ENCODE results near the gene UBP1.

UBP1 gene

GRCh38 chr3:33402936-33403335 lies 37.3 kb downstream of the UBP1 start:
- ChIA-PET POLR2A (ENCODE audit: low non-redundant PET) (no interaction called here), CTCF (no interaction called here)
- no peak for TF ChIP-seq CTCF (conservative IDR thresholded peaks at IDR 0.05; ENCODE audit: low read depth)
- no peak overlapping the region for H3K27ac ChIP-seq
- no peak for DNase-seq (ENCODE audit: low spot score)

- POLR2A ChIA-PET (ENCODE audit: low non-redundant PET), result no interaction called here
- DNase-seq (ENCODE audit: low spot score), result no peak
- CTCF ChIA-PET, result interaction anchor here (0.6 kb wide), 1 partner anchor 29 kb away, joined by 3 read pairs; no protein-coding TSS in a partner anchor
- TF ChIP-seq CTCF (conservative IDR thresholded peaks at IDR 0.05; ENCODE audit: low read depth), result no peak
- no peak overlapping the region for H3K27ac ChIP-seq
Measured at GRCh38 chr3:33401781-33402180, 38.4 kb downstream of the UBP1 start.

GRCh38 chr3:33398410-33398809 lies 41.8 kb downstream of the UBP1 start:
- H3K27ac ChIP-seq, result no peak overlapping the region
- ChIA-PET CTCF (no interaction called here), POLR2A (ENCODE audit: low non-redundant PET) (no interaction called here)
- TF ChIP-seq CTCF (conservative IDR thresholded peaks at IDR 0.05; ENCODE audit: low read depth), result no peak
- no peak for DNase-seq (ENCODE audit: low spot score)

- no peak for DNase-seq (ENCODE audit: low spot score)
- ChIA-PET POLR2A (ENCODE audit: low non-redundant PET) (no interaction called here), CTCF (no interaction called here)
- no peak for TF ChIP-seq CTCF (conservative IDR thresholded peaks at IDR 0.05; ENCODE audit: low read depth)
- no peak overlapping the region for H3K27ac ChIP-seq
Measured at GRCh38 chr3:33395900-33396299, 44.3 kb downstream of the UBP1 start.

GRCh38 chr3:33394403-33395054 lies 45.7 kb downstream of the UBP1 start:
- H3K27ac ChIP-seq, result no peak overlapping the region
- no peak for TF ChIP-seq CTCF (conservative IDR thresholded peaks at IDR 0.05; ENCODE audit: low read depth)
- no peak for DNase-seq (ENCODE audit: low spot score)
- ChIA-PET POLR2A (ENCODE audit: low non-redundant PET) (no interaction called here), CTCF (interaction anchor here (0.6 kb wide), 2 partner anchors 36 to 399 kb away, joined by 5 to 6 read pairs; no protein-coding TSS in a partner anchor)

GRCh38 chr3:33392703-33393125 lies 47.5 kb downstream of the UBP1 start:
- peak overlapping the region; percentile 72 for H3K27ac ChIP-seq
- peak; percentile 84 for DNase-seq (ENCODE audit: low spot score)
- no peak for TF ChIP-seq CTCF (conservative IDR thresholded peaks at IDR 0.05; ENCODE audit: low read depth)
- ChIA-PET CTCF (no interaction called here), POLR2A (ENCODE audit: low non-redundant PET) (no interaction called here)

All from RWPE1 (cell line).